Inflammatory macrophage treated with lipopolysaccharide for 1 hour (primary cell): ENCODE measurements around the gene MAJIN.
"Not testable (repeated sequence)": the region's sequence is repeated elsewhere in the genome, so short reads cannot be mapped to it uniquely, and the experiment has no call there.

Source experiments
- DNase-seq, 2 donors: peaks; one replicate each; pipeline ENCODE4 v3.0.0-alpha.2; 2020 to 2022

MAJIN gene, protein sequence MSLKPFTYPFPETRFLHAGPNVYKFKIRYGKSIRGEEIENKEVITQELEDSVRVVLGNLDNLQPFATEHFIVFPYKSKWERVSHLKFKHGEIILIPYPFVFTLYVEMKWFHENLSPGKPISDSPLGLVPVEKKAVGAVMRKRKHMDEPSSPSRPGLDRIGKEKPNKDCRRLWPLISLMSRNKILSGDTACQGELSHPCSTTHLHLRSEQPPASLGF

DNA sequence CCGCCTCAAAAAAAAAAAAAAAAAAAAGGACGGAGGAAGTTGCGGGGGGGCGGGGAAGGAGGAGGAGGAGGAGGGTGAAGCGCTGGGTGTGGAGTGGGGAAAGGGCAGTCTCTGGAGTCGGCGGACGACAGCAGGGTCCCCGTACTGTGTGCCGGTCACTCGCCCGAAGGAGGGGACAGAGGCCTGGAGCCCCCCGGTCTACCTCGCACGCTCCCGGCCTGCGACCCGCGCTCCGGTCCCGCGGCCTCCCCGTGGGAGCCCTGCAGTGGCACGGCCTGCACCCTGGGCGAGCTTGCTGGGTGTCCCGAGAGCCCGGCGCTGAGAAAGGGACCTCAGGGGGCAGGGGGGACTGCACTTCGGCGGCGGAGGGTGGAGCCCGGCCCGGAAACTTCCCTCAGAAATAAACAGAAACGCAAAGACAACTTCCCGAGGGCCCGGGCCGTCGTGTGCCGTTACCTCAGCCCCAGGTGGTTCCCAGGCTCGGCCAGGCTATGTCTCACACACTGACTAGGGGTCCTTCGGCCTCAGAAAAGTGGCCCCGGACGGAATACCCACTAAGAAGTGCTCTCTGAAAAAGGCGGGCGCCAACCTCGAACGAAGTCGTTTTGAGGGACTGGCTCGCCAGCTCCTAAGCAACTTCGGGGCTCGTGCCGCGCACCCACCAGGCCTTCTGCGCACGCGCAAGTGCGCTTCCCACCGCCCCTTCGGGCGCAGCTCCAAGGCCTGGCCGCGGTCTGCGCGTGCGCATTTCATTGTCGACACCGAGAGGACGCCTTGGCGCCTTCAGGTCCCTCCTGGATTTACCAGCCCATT is at the start of gene MAJIN:
MAJIN (minus strand) TSS at position 688 of the 813 bp plus-strand sequence. CDS start 12,703 bp downstream, outside the sequence.
- DNase-seq = peak; percentile 64 to 86

DNA sequence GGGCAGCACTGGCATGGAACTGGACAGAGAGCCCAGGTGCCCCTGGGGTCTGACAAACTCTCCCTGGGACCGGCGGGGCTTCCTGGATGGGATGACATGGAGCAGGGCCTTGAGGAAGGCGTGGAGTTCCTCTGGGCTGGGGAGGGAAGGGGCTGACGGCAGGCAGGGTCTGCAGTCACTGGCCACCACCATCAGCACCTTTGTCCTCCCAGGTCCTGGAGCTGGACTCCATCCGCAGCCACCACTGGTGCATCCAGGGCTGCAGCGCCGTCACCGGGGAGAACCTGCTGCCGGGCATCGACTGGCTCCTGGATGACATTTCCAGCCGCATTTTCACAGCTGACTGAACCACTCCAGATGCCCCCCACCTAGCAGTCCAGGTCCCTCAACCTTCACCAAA is 49.6 kb upstream of the MAJIN start:
- DNase-seq = no peak

DNA sequence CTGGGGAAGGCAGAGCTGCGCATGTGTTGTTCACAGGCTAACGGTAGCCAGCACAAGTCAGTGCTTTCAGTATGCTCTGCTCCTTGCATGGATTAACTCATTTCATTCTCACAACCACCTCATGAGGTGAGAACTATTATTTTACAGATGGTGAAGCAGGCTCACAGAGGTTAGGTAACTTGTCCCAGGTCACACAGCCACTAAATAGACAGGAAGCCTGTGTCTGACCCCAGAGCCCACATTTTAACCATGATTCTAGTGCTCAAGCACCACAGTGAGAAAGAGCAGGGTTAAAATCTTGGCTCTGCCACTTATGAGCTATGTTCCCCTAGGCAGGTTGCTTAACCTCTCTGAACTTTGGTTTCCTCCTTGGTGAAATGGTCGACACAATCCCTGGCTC is 49.1 kb upstream of the MAJIN start:
- DNase-seq = no peak

DNA sequence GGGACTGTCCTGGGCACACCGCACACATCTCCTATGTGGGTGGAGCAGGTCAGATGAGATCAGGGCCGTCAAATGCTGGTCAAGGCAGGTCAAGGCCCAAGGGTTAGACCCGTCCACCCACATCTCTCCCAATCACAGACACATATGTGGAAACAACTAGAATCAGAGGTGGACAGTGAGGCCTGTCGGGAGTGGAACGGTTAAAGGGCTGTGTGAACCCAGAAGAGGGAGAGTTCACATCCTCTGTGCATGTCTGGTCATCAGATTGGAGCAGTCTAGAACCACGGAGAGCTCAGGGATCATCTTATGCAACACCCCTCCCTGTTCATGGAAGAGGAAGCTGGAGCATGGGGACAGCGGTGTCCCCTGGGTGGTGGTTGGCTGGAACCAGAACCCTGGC is 47.9 kb upstream of the MAJIN start:
- DNase-seq = no peak

DNA sequence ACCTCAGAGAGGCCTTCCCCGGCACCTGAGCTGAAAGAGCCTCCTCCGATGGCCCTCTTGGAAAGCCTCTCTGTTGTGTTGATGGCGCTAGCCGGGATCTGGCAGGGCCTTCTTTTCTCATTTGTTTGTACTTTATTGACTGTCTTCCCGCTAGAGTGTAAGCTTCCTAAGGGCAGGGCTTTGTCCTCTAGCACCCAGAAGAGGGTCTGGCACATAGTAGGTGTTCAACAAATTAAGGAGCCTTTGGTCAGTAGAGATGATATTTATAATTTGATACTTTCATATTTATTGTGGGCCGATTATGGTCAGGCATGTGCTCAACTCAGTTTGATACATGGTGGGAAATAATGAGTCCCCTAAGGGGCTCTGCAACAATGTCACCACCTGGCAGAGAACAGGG is 46.0 kb upstream of the MAJIN start:
- DNase-seq = no peak

DNA sequence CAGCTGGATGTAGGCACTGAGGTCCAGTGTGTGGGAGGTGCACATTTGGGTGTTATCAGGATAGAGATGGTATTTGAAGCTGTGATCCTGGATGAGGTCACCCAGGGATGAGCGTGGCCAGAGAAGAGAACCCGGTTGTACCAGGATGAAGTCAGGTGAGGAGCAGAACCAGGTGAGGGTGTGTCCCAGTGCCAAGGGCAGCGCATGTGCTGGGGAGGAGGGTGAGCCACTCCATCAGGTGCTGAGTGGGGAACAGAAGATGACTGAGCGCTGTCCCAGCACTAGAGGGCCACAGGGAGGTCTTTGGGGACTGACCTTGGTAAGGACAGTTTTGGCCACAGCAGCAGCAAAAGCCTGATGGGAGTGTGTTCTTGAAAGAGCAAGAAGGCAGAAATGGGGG is 44.8 kb upstream of the MAJIN start:
- no peak for DNase-seq

DNA sequence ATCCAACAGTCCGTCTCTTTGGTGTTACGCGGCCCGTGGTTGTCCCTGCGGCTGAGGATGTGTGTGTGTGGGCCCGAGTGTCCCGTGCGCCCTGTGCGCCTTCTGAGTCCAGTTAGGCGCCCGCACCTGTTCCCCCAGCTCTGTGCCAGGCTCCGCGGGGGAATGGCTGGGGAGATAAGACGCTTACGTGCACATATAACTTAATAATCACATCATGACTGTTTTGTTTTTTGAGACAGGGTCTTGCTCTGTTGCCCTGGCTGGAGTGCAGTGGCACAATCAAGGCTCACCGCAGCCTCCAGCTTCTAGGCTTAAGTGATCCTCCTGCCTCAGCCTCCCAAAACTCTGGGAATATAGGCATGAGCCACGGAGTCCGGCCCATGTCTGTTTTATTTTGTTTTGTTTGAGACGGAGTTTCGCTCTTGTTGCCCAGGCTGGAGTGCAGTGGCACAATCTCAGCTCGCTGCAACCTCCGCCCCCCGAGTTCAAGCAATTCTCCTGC is 42.9 kb upstream of the MAJIN start:
- DNase-seq = no peak

DNA sequence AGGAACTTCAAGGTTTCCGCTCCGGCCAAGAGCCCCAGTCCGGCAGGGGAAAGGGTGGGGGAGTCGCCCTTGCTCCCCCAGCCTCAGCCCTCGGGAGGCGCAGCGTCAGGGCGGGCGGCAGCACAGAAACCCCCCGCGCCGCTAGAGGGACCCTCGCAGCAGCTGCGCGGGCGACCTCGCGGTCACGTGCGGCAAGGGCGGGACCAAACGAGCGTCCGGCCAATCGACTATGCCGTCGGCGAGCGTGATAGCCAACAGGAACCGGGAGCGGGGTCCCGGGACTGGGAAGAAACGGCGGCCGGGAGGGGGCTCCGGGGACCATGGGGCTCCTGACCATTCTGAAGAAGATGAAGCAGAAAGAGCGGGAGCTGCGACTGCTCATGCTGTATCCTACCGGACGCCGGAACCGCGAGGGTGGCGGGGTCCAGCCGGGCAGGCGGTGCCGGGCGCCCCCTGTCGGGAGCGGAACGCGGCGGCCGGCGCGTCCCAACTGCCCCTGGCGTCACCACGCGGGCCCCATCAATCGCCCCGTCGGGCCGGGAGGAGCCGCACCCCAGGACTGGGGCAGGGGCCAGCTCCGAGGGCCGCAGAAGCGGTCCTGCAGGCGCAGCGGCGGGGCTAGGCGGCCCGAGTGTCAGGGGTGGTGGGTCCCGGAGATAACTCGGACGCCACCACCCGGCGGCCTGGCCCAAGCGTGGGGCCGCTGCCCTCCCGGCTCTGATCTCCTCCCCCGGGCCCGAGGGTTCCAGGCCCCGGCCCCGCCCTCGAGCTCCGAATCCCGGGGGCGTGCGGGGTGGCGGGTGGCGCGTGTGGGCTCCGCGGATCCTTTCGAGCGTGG is 42.2 kb upstream of the MAJIN start, which contains the start of gene ARL2:
ARL2 (plus strand) TSS at position 273 of the 838 bp plus-strand sequence; CDS start at position 321, 48 bp downstream.
- DNase-seq = peak; percentile 77 to 84

DNA sequence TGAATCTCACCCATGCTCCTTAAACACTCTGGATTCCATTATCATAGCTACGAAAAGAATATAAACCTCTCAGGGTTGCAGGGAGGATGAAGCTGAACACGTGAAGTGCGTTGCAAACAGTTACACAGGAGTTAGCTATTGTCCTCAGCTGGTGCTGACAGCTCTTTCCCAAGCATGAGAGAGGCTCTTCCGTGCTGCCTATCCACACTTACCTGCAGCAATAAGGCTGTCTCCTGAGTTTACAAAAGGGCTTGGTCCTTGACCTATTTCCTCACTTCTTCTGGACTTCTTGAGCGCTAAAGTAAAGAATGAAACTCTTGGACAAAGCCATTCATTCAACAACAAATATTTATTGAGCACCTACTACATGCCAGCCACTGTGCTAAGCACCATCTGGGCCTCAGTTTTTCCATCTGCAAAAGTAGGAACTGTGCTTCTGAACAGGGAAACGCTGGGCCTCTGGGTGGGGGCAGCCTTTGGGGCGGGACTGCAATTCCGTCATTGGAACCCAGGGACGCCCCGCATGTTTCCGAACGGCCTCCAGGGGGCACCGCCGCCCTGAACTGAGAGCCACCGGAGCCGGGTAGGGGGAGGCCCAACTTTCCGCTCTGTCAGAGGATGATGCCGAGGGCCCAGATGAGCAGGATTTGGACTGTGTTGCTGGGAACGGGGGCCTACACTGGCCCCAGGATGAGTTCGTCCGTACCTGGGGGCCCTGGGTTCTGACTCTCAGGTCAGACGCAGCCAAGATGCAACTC is 41.4 kb upstream of the MAJIN start:
- DNase-seq = peak; percentile 84 to 96

DNA sequence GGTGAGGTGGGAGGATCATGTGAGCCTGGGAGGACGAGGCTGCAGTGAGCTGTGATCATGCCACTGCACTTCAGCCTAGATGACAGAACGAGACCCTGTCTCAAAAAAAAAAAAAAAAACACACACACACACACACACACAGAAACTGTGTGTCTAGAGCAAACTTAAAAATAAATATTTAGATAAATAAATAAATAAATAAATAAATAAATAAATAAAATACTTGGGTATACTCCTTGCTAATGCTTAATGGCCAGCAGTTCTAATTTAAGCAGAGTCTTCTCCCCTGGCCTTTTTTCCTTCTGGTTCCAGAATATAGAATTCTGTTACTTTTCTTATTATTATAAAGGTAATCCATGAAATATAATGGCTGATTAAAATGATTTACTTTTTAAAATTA is 37.0 kb upstream of the MAJIN start:
- no peak for DNase-seq

DNA sequence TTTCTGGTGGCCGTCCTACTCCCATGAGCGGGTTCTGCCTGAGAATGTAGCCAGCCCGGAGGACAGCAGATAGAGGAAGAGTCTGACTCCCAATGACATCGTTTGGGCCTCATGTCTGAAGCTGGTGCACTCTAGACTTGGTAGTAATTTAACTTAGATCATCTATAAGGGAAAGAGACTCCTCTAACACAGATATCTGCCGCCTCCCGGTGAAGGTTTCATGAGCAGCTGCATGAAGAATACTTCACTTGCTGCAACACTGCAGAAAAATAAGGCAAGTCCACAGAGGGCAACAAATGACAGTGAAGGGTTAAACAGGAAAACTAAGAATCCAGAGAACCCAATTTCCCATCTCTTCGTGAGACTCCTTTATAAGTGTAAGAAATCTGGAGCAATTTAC is 36.1 kb upstream of the MAJIN start:
- DNase-seq = no peak

DNA sequence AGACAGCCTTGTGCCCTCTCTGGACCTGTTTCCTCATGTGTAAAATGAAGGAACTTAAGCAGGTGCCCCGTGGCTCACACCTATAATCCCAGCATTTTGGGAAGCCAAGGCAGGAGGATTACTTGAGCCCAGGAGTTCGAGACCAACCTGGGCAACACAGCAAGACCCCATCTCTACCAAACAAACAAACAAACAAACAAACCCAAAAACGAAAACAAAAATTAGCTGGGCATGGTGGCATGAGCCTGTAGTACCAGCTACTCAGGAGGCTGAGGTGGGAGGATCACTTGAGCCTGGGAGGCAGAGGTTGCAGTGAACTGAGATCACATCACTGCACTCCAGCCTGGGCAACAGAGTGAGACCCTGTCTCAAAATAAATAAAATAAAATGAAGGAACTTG is 32.1 kb upstream of the MAJIN start:
- not testable (repeated sequence) for DNase-seq

DNA sequence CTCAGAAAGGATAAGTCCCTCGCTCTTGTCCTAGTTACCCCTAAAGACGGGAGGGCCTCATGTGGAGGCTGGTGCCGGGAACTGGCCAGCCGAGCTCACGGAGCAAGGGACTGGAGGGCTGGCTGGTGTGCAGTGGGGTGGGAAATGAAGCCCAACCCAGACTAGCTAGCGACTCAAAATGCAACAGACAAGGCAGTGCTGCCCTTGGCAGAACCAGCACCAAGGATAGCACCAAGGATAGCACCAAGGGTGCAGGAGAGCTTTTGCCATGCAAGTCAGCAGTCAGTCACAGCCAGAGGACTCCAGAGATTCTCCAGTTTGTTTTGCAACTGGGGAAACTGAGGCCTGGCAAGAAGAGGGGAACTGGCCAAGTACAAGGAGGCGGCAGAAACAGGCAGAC is 31.4 kb upstream of the MAJIN start:
- no peak for DNase-seq

DNA sequence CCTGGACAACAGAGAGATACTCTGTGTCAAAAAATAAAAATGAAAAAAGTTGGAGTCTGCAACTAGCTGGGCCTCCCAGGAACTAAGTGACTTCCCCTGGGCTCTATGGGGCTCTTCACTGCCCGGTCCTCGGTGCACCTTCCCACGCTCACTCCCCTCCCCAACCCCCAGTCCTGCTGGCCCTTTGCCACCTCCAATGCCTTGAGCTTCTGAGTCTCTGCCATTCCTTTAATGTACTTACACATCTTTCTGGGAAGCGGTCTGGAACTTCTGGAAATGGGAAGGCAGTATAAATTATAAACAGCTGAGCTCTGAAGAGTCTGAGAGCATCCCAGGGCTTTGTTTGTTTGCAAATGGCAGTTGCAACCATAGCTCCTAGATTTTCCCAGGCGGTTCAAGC is 30.8 kb upstream of the MAJIN start:
- DNase-seq = no peak

DNA sequence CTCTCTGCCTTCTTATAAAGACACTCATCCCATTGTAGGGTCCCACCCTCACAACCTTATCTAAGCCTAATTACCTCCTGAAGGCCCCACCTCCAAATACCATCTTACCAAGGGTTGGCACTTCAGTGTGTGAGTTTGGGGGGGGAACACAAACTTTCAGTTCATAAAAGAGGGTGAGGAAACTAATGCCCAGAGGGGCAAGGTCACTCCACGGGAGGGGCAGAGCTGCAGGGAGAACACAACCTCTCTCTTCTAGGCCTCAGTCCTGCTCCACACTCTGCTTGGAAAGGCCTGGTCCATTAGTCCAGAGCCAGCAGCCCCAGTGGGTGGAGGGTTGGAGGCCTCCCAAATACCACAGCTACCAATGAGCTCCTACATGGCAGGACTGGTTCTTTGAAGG is 27.6 kb upstream of the MAJIN start:
- no peak for DNase-seq

DNA sequence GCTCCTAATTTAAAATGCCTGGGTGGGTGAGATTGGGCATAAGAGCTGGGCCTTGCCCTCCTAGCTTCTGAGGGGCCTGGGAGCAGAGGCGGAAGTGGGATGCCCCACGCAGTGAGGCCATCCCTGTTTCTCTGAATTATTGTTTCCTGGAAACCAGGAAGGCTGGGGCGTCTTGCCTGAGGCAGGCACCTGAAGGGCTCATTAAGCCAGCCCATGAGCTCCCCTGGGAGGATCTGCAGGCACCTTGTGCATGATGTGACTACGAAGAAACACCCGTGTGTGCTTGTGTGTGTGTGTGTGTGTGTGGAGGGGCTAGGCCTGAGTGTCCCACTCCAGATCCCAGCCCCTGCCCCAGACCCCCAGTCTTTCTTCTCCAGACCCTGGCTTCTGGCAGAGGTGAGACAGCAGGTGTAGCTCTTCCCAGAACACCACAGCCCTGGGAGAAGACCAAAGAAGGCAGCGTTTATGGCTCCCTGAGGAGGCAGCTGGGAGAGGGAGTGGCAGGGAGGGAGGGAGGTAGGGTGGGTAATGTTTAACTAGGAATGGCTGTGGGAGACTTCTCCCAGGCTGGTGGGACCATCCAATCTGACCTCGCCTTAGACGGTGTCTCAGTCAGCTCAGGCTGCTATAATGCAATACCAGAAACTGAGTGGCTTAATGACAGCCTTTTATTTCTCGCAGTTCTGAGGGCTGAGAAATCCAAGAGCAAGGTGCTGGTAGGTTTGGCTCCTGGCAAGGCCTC is 27.0 kb upstream of the MAJIN start:
- no peak for DNase-seq

DNA sequence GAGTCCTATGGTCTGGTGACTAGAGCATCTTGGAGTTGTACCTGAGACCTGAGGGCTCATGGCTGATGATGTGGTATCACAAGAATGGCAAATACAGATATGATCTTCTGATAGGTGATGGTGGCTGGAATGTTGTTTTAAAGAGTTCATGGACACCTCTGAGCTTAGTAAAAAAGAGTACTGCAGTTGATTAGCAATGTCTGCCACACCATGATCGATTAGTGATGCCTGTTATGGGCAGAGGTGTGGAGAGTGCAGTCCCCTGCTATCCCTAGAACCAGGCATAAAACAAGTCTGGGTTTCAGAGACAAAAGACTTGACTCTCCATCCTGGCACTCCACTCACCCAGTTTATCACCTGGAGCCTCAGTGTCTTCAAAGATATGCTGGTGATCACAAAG is 26.2 kb upstream of the MAJIN start:
- DNase-seq = no peak

DNA sequence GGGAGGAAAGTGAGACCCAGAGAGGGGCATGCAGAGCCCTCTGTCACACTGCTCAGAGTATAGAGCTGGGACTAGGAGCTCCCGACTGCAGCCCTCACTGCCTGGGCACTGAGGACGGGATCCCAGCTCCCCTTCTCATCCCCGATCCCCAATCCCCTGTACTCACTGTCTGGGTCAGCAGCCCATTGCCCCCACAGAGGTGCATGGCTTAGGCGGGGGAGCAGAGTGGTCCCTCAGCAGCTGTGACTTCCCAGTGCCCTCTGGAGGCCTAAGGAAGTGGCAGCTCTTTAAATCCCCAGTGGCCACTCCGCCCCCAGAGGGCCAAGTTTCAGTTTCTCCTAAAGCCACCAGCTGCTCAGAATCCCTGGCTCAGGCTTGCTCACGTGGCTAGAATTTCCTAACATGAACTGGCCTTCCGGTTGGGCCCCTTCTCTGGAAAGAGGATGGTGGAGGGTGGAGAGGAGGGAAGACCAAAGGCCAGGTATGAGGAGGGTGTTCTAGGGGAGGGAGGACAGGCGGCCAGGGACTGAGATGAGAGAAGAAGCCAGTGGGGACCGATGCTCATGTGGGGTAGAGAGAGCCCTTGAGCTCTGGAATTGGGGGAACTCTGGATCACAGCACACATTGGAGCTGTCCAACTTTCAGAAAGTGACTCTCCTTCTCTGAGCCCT is 24.9 kb upstream of the MAJIN start, which contains the start of gene BATF2:
BATF2 (minus strand) TSS at position 262 of the 671 bp plus-strand sequence; CDS start at position 205, 57 bp downstream.
- DNase-seq = peak; percentile 80 to 94

DNA sequence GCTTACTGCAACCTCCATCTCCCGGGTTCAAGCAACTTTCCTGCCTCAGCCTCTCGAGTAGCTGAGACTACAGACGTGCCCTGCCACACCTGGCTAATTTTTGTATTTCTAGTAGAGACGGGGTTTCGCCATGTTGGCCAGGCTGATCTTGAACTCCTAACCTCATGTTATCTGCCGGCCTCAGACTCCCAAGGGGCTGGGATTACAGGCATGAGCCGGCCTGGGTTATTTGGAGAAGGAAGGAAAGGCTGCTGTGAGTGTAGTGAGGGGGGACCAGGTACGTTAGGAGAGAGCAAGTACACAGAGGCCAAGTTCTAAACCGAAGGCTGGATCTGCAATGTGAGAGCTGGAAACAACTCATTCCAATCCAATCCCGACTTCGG is 24.4 kb upstream of the MAJIN start:
- DNase-seq = no peak

DNA sequence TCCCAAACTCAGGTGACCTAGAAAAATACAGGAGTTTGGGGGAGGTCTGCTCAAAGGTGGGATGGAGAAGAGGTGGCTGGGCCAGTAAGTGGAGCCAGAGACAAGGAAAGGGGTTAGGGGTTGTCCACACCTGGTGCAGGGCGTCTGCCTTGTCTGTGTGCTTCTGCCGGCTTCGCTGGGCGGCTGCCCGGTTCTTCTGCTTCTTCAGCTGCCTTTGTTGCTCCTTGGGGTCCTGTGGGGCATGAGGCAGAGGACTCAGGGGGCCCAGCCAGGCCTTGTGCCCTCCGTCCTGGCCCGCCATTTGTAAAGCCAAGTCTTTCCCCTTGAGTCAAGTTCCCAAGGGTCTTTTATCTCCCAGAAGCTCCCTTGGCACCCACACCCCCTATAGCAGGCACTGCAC is 22.4 kb upstream of the MAJIN start:
- no peak for DNase-seq
